Esophagus muscularis mucosa (tissue), 4 donors: ENCODE results near the gene RYR2. TPM values are rescaled to one million over a fixed set of nuclear protein-coding genes. Genes with fewer than 3 reads are reported as not detected.
"Not testable (repeated sequence)": the region's sequence is repeated elsewhere in the genome, so short reads cannot be mapped to it uniquely, and the experiment has no call there.

Experiments used
- DNase-seq: peaks from one replicate; pipeline ENCODE4 v3.0.0-alpha.2; 2017; ENCODE audit errors: extremely low spot score
- H3K27ac ChIP-seq, 4 donors: fragments of 200-600 bp; sonication (generic); replicated peaks in 1 of 4; 1 replicate in 3 of 4; 2 replicates in 1 of 4; pipeline ENCODE4 v1.5.1; 2016 to 2019; ENCODE audit warnings: mild to moderate bottlenecking in 1 of 4
- H3K27me3 ChIP-seq, 4 donors: fragments of 200-600 bp; sonication (generic); one replicate each; pipeline versions ENCODE4 v1.5.1 to v1.6.0; 2016 to 2019
- H3K36me3 ChIP-seq, 4 donors: fragments of 200-600 bp; sonication (generic); one replicate each; pipeline ENCODE4 v1.5.1; 2016 to 2019
- H3K4me1 ChIP-seq, 4 donors: fragments of 200-600 bp; sonication (generic); one replicate each; pipeline ENCODE4 v1.5.1; 2016 to 2019
- H3K4me3 ChIP-seq, 4 donors: fragments of 200-600 bp; sonication (generic); 1 replicate in 2 of 4; 2 replicates in 2 of 4; pipeline ENCODE4 v1.5.1; 2016 to 2019; ENCODE audit warnings: mild to moderate bottlenecking in 4 of 4, moderate library complexity in 1 of 4
- H3K9me3 ChIP-seq, 4 donors: fragments of 200-600 bp; sonication (generic); 1 replicate in 3 of 4; 2 replicates in 1 of 4; pipeline ENCODE4 v1.5.1; 2016 to 2019
- CTCF ChIP-seq, 3 experiments: fragments of 200-600 bp in 2 of 3; fragments of 450-650 bp in 1 of 3; sonication (generic) in 2 of 3; IDR thresholded peaks; one replicate each; pipeline ENCODE4 v1.5.1; 2017 to 2019; ENCODE audit warnings: antibody characterized with exemption in 3 of 3, mild to moderate bottlenecking in 2 of 3, moderate library complexity in 1 of 3
- EP300 ChIP-seq: sonication (generic); formaldehyde crosslinking; IDR thresholded peaks from one replicate; pipeline ENCODE4 v1.6.1; 2017; ENCODE audit warnings: antibody characterized with exemption
- POLR2A ChIP-seq: fragments of 450-650 bp; IDR thresholded peaks from one replicate; pipeline ENCODE4 v1.6.1; 2017; ENCODE audit warnings: antibody characterized with exemption, moderate library complexity, mild to moderate bottlenecking, low read depth
- POLR2AphosphoS5 ChIP-seq, 2 donors: sonication (generic); formaldehyde crosslinking; IDR thresholded peaks; one replicate each; pipeline ENCODE4 v1.6.1; 2017; ENCODE audit warnings: antibody characterized with exemption in 2 of 2
- WGBS: methylation state at CpG from one replicate; pipeline ENCODE4 v1.1.5; 2018; 5-methylcytosine and 5-hydroxymethylcytosine counted together
- intact Hi-C: fragments of 100-400 bp; cut with DNase I; formaldehyde crosslinking; loops from one replicate; pipeline ENCODE4 v1.15.1; 2023
- total RNA-seq, 4 donors: library from RNA; depleted of rRNA; stranded (reverse); fragments of >200 nt; gene quantifications; one replicate each; pipeline versions ENCODE4 v1.1.0 to v1.2.1, GENCODE V29; 2016

RYR2 gene
- total RNA-seq, 4 donors from 2014 or later, result 29.8 to 56.3 (median 38.9) TPM

DNA sequence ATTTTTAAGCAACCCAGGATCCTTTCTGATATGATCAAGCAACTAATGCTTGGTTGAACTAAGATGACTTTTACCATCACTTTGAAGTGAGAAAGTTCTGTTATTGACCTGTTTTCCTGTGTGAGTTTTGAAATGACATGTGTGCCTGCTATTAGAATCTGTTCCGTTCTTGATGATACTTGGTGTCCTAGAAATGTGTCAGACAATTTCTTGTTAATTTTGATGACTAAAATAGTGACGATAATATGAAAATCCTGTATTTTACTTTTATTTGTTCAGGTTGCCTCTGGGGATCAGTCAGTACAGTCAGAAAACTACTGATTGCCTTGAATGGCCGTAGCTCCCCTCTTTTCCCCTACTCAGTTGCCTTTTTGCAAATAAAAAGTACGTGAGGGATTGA is 228.0 kb downstream of the RYR2 start:
- Histone ChIP-seq H3K4me3 (no peak overlapping the region), H3K4me1 (peaks cover 0 to 34% (median 26%) of the 10 kb centered on the region in 4 donors), H3K9me3 (no peaks in the 10 kb centered on the region), H3K27me3 (no peaks in the 10 kb centered on the region), H3K27ac (peak overlapping the region in 3 of 4 donors; percentile 2 to 33 (median 4)), H3K36me3 (peaks cover 0 to 12% (median 0%) of the 10 kb centered on the region in 4 donors)
- intact Hi-C loops, result no loop called here
- no peak for DNase-seq
- no peak for TF ChIP-seq EP300
- TF ChIP-seq POLR2A, result no peak
- TF ChIP-seq POLR2AphosphoS5 (IDR thresholded peaks at IDR 0.05), result no peak
- no peak for TF ChIP-seq CTCF (IDR thresholded peaks at IDR 0.05)
- 39% methylated on average over 4 of the region's 4 CpGs for WGBS

DNA sequence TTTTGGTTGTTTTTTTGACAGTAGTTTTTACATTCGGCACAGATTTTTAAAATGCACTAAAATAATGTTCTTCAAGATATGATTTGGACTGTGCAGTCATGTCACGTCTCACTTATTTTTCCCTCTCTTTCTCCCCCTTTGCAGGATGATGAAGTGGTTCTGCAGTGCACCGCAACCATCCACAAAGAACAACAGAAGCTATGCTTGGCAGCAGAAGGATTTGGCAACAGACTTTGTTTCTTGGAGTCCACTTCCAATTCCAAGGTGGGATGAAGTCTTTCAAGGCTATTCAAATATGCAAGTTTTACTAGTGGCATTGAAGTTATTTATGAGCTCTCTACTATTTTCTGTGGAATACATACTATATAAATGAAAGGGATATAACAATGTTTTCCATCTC is 228.4 kb downstream of the RYR2 start:
- H3K9me3 ChIP-seq, result no peaks in the 10 kb centered on the region
- H3K27ac ChIP-seq, result peak overlapping the region in 3 of 4 donors; percentile 2 to 33 (median 4)
- no peak overlapping the region for H3K4me3 ChIP-seq
- no peak for DNase-seq
- WGBS, result 21% methylated on average over 3 of the region's 3 CpGs
- intact Hi-C loops, result no loop called here
- H3K4me1 ChIP-seq, result peaks cover 0 to 34% (median 26%) of the 10 kb centered on the region in 4 donors
- TF ChIP-seq CTCF (IDR thresholded peaks at IDR 0.05), result no peak
- no peak for TF ChIP-seq POLR2AphosphoS5 (IDR thresholded peaks at IDR 0.05)
- TF ChIP-seq POLR2A, result no peak
- TF ChIP-seq EP300, result no peak
- H3K36me3 ChIP-seq, result peaks cover 0 to 12% (median 0%) of the 10 kb centered on the region in 4 donors
- no peaks in the 10 kb centered on the region for H3K27me3 ChIP-seq

DNA sequence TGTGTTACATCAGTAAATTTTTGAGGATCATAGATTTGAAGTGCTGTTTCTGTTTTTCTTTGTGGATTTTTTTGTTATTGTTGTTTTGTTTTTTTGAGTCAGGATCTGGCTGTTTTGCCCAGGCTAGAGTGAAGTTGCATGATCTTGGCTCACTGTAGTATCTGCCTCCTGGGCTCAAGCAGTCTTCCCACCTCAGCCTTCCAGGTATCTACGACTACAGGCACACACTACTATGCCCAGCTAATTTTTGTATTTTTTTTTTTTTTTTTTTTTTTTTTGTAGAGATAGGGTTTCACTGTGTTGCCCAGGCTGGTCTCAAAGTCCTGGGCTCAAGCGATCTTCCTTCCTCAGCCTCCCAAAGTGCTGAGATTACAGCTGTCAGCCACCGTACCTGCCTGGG is 236.0 kb downstream of the RYR2 start:
- H3K4me3 ChIP-seq, H3K27me3 ChIP-seq, H3K36me3 ChIP-seq, DNase-seq, intact Hi-C loops, H3K9me3 ChIP-seq: not testable (repeated sequence)
- 54% methylated on average over 3 of the region's 3 CpGs for WGBS
- H3K4me1 ChIP-seq, result peaks cover 8 to 43% (median 22%) of the 10 kb centered on the region in 4 donors
- peak overlapping the region in 1 of 4 donors; percentile 8 for H3K27ac ChIP-seq

DNA sequence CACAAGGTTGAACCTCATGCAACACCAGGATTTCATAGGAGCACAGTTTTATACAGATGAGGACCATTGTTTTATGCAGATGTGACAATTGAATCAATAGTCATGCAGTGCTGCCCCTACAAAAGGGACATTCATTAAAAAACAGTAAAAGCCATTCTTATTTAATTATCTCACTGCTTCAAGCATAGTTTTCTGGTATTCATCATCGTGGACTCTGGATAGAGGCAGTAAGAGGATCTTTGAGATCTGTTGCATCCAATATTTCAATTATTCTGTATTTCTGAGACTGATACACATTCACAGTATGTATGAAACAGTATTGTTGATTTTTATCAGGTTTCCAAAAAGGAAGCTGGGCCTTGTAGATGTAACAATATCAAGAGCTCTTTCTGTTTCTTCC is 237.6 kb downstream of the RYR2 start:
- Histone ChIP-seq H3K4me1 (peaks cover 8 to 39% (median 18%) of the 10 kb centered on the region in 4 donors), H3K27ac (no peak overlapping the region), H3K36me3 (no peaks in the 10 kb centered on the region), H3K27me3 (no peaks in the 10 kb centered on the region), H3K4me3 (no peak overlapping the region), H3K9me3 (no peaks in the 10 kb centered on the region)
- 43% methylated on average over 1 of the region's 1 CpG for WGBS
- intact Hi-C loops, result no loop called here
- no peak for DNase-seq
- TF ChIP-seq POLR2AphosphoS5 (IDR thresholded peaks at IDR 0.05) (no peak), POLR2A (no peak), EP300 (no peak), CTCF (IDR thresholded peaks at IDR 0.05) (no peak)

DNA sequence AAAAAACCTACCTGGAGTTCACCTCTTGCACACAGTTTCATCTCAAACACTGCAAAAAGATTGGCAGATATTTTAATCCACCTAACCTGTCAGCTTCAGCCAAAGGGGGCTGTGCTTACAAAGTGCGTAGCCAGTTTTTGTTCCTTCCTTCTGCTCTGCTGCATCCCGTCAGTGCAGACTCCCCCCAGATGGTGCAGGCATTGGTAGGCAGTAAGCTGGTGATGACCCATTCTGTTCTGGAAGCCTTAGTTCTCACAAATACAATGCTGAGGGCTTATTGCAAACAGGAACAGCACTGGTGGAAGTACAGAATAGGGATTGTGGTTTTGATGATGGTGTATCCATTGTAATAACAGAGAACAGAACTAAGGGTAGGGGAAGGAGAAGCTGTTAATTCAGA is 239.5 kb downstream of the RYR2 start:
- intact Hi-C loops, result no loop called here
- no peaks in the 10 kb centered on the region for H3K27me3 ChIP-seq
- H3K36me3 ChIP-seq, result no peaks in the 10 kb centered on the region
- DNase-seq, result no peak
- no peaks in the 10 kb centered on the region for H3K9me3 ChIP-seq
- TF ChIP-seq CTCF (IDR thresholded peaks at IDR 0.05) (no peak), EP300 (no peak), POLR2AphosphoS5 (IDR thresholded peaks at IDR 0.05) (no peak), POLR2A (no peak)
- peaks cover 8 to 39% (median 18%) of the 10 kb centered on the region in 4 donors for H3K4me1 ChIP-seq
- H3K4me3 ChIP-seq, result no peak overlapping the region
- H3K27ac ChIP-seq, result no peak overlapping the region
- 70% methylated on average over 2 of the region's 2 CpGs for WGBS
